ENCODE results near the gene LINGO4.

Gene LINGO4

DNA sequence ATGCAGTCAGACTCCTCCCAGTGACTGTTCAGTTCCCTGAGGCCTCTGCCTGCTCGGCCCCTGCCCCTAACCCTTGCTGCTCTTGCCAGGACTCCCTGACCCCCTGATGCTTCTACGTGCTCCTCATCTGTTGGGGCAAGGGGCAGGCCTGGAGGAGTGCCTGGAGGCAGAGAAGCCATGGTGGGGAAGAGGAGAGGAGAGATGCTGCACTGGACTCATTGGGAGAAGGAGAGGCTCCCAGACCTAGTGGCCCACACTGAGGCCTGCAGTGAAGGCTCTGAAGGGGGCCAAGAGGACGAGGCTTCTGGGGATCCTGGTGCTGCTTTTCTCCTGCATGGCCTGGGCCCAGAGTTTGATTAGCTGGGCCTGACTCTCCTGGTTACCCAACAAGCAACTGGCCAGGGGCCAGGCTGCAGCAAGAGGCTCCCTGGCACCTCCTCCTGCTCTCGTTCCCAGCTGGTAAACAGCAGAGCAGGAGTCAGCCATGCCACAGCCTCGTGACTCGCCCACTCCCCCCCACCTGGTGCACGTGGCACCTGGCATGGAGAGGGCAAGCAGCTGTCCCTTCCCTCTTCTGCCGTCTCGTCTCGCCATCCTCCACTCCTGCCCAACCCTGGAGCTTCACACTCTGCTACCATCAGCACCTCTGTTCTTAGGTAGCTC, 27.2 kb upstream of the LINGO4 start:
- no peak for DNase-seq

DNA sequence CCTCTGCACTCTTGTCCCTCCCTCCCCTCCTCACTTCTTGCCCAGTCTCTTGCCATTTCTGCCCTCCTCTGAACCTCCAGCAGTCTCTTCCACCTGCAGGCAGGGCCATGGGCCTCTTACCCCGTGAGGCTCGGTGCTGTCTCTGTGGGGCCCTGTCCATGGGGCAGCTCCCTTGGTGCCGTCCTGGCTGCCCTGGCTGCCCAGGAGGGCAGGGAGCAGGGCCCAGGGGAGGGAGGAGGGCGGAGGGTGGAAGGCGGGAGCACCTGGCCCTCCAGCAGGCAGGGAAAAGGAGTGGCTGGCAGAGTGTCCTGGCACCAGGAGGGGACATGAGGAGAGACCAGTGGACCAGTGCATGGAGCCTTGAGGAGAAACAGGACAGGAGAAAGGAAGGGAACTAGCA, 26.4 kb upstream of the LINGO4 start, which contains the start of gene RORC:
Gene RORC (minus strand): TSS at position 198 of the 400 bp plus-strand sequence. CDS start 38 bp downstream, at position 160.
- no peak for DNase-seq

DNA sequence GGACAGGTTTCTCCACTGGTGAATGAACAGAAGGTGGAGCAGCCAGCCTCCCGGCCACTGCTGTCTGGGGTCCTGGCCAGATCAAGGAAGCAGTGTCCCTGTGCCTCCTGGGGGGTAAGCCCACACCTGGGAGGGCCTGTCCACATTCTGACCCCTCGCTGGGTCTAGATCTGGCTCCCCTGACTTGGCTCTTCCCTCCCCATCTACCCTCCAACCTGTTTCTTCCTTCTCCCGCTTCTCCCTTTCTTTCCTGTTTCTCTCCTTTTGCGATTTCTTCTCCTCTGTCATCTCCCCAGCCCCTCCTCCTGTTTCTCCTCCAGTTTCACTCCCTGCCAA, 26.0 kb upstream of the LINGO4 start:
- no peak for DNase-seq

DNA sequence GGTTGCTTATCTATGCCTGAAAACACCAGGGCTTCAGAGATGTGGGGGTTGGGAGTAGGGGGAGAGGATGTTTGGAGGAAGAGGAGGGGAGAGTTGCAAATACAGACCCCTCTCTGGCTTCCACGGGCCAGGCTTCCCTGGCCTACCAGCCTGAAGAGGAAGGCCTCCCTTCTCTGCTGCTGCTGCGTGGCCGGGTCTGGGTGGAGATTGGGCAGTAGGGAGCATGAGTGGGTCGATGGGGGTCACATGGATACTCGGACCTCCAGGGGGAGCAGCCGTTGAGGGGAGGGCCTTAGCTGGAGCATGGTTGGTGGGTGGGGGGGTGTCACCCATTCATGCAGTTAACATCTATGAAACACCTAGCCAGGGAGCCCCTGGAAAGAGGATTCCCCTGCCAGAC, 24.8 kb upstream of the LINGO4 start:
- no peak for DNase-seq

DNA sequence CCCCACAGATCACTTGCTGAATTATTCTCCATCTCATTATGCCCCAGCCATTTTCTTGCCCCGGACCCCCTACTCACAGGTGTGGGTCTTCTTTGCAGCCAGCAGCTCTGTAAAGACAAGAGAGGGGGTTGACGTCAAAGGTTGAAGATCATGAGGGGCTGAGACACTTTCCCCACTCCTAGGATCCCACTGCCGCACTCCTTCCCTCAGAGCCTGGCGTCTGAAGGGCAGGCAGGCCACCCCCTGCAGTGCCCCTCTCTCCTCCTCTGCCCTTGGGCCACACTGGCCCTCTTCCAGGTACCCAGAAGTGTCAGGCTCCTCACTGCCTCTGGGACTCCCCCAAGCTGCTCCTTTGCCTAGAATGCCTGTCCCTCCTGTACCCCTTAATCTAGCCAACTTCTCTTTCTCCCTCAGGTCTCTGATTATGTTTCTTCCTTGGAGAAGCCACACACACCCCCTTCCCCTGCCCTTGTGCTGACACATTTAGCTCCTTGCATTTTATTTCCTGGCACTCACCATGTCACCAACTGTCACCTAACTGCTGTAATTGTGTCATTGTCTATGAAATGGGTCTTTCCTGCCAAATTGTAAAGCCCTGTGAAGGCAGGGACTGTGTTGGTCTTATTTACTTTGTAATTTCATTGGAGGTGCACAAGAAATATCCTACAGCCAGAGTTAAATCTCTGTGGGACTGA, 24.3 kb upstream of the LINGO4 start:
- DNase-seq, result no peak

DNA sequence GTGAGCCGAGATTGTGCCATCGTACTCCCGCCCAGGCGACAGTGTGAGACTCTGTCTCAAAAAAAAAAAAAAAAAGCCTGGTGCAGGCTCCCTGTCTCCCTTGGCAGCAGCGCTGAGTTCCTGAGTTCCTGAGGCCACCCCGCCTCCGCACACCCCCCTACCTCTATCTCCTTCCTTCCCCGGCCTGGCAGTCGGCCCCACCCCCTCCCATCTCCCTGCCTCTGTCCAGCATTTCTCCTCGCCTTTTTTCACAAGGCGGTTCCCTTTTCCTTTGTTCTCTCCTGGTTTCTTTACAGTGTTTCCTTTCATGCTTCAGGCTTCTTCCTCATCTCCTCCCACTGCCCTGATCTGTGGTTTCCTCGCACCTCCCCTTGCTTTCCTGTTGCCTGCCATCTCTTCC, 23.7 kb upstream of the LINGO4 start:
- DNase-seq, result no peak

DNA sequence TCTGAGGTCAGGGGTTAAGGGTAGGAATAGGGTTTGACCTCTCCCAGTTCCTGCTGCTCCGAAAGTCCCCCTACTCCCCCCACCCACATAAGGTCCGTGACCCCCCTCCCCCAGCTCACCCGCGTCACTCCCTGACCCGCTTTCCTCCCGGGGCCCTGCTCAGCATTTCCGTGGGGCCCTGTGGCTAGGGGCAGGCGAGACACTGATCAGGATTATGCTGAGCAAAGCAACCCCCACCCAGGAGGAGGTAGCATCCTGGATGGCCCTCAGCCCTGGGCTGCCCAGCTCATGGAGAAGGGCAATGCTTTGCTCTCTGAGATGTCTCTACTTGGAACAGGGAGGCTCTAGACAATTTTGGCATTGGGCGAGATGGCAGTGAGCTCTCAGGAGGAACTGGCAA, 22.6 kb upstream of the LINGO4 start:
- no peak for DNase-seq

DNA sequence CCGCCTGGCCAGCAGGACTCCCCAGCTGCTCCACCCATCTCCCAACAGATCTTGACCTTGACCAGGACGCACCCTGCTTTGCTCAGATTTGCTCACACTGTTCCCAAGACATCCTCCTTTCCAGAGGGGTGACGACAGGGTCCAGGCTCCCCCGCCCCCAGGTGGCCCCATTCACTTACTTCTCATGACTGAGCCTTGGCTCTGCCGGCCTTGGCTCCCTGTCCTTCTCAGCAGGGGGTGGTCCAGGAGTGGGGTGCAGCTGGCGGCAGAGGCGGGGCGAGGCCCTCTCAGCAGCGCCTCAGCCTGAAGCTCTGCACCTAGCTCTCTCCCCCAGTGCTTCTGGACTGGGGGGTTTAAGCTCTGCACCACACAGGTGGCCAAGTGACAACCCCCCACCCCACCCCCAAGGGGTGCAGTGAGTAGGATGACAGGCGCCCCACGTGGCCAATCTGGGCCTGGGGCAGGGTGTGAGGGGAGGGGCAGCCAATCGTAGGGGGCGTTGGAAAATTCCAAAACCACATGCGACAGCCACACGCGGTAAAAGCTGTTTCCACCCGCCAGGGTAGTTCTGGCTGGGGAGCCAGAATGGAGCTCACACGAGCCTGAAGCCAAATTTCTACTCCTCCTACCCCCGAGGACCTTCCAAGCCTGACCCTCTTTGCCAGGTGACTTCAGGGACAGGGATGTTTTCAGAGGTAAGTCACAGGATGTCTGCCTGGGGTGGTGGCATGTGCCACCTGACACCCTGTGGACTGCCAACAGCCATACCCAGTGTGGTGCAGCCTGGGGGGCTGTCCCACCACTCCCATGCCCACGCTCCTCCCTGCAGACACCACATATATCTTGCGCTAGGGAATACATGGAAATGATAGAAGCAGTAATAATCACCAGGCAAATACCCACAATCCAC, 20.8 kb upstream of the LINGO4 start:
- DNase-seq, result peak; percentile 52

DNA sequence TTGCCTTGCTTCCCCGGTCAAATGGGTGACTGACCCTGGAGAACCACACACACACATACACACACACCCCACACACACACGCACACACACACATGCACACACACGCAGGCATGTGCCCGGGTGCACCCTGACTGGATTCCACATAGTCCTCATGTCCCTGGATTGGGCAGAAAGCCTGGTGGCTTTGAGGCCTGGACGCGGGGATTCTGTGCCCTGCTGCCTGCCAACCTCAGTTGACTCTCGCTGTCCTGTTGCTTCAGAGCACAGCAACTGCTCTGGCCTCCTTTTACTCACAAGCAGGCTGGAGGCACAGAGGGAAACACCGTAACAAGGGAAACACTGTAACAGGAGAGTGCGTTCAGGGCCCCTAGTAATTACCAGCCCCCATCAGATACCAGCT, 20.0 kb upstream of the LINGO4 start:
- no peak for DNase-seq

DNA sequence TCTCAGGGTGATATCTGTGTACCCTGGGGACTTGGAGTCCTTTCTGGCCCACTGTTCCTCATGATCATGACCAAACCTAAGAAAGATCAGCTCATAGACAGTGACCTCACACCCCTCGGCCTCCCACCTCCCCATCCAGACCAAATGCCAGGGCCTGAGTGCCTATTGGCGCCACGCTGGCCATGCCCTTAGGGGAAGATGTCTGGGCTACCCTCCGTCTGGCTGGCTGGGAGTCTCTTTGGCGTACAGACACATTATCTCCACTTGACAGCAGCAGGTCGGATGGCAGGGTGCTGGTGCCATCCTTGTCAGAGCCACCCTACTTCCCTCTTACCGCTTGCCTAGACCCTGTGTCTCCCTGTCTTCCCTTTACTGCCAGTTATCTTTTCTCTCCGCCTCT, 18.0 kb upstream of the LINGO4 start:
- no peak for DNase-seq

DNA sequence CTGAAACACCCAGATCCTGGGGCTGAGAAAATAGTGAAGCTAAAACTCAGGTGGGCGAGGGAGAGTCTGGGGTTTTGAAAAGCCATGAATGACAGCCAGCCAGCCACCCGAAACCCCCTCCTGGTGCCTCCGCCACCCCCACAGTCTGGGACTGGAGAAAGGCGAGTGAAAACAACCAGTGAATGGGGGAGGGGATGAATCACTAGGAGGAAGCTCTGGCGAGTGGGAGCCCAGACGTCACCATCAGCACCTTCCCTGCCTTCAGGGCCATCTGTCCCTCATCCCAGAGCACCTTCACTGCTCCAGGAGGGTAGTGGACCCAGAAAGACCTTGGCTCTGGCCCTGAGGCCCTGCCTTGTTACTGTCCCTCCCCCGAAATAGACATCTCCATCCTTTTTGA, 17.2 kb upstream of the LINGO4 start:
- peak; percentile 79 for DNase-seq

DNA sequence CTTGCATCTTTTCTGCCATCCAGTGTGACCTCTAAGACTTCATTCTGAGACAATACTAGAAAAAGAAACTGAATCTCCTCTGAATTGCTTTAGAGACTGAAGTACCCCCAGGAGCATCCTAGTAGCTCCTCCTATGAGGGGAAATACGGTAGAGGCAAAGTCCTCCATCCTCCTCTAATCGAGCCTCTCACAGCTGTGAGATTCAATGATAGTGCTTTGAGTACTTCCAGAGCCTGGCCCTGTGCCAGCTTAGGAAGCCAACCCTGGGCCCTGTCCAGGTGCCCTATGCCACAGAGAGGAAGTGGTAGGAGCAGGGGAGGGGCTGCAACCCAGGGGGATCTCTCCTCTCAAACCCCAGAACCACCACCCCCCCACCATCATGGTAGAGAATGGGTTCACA, 15.7 kb upstream of the LINGO4 start:
- DNase-seq, result no peak

DNA sequence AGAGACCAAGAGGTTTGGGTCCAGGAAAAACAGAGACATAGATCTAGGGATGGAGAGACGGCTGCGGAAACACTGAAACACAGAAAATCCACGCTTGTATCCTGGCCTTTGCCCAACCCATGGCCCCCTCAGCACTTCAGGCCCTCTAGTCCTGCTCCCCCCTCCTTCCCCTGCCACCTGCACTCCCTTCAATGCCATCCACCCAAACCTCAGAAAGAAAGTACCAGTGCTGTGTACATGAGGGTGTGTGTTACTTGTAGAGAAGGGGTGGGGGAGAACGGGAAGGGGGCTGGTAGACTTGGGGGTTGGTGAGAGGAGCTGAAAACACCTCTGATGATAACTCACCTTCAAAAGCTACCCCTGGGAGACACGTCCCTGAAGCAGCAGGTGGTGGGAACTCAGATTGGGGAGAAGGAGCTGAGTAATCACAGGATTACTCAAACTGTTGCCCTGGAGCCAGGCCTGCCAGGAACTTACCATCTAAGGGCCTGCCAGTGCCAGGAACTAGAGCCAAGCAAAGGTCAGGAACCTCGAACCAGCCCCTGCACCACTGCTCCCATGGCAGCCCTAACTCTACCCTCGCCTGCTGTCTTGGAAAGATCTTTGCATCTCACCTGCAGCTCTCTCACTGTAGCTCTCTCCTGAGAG, 14.9 kb upstream of the LINGO4 start:
- DNase-seq, result peak; percentile 68

DNA sequence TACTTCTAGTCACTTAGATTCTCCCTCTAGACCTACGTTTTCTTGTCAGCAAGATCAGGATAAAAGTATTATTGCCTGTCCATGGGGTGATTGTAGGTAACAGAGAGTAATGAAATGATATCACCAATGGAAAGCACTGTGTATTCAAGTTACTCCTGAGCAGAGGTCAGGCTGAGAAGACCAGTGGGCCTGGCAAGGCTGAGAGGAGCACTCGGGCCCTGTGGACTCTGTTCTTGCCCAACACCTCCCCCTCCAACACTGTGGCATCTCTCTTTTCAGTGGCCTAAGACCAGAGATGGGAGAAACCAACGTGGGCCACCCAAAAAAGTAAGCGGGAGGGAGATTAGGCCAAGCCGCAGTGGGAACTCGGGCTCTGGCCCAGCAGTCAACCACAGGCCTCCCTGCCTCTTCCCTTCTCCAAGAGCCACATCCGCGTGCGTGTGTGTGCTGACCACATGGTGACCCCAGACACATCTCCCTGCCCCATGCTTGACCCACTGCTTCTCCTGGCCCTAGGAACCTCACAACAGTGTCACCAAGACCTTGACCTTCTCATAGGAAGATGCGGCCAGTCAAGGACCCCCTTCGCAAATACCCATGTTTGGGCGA, 14.1 kb upstream of the LINGO4 start:
- DNase-seq, result no peak

DNA sequence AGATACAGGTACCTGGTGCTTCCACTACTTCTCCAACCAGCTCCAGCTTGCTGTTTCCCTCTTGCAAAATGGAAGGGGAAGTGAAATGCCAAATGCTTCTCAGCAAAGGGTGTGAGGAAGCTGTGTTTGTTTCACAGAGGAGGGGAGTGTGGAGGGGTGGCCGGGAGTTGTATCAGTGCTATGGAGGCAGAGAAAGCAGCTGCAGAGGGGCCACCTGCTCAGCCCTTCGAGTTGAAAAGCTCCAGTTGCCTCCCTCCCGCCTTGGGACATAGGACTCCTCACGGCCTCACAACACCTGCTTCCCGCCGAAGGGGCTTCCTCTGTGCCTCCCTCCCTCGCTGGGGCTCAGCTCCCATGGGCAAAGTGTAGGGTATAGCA, 12.1 kb upstream of the LINGO4 start:
- DNase-seq, result no peak

DNA sequence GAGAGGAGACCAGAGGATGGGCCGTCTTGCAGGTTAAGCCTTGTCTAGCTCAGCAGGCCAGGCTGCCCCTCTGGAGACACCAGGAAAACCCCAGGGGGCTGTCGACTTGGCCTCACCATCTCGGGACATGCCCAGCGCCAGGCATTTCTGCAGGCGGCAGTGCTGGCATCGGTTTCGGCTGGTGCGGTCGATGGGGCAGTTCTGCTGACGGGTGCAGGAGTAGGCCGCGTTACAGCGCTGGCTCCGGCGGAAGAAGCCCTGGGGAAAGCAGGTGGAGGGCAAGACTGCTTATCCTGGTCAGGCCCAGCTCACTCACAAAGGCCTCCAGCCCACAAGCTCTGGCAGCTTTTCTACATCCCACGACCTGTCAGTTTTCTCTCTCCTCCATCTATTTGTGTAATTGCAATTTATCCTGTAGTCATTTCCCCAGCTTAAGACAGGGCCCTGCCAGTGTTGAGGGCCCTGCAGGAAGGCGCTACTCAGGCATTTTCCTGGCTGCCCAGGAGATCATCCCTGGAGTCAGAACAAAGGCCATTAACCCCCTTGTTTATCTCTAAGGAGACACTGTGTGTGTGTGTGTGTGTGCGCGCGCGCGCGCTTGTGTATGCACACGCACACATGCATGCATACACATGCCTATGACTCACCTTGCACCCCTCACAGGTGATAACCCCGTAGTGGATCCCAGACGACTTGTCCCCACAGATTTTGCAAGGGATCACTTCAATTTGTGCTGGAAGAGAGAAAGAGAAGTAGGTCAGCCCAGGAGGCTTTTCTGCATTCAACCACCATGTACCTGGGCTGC, 11.5 kb upstream of the LINGO4 start:
- no peak for DNase-seq

DNA sequence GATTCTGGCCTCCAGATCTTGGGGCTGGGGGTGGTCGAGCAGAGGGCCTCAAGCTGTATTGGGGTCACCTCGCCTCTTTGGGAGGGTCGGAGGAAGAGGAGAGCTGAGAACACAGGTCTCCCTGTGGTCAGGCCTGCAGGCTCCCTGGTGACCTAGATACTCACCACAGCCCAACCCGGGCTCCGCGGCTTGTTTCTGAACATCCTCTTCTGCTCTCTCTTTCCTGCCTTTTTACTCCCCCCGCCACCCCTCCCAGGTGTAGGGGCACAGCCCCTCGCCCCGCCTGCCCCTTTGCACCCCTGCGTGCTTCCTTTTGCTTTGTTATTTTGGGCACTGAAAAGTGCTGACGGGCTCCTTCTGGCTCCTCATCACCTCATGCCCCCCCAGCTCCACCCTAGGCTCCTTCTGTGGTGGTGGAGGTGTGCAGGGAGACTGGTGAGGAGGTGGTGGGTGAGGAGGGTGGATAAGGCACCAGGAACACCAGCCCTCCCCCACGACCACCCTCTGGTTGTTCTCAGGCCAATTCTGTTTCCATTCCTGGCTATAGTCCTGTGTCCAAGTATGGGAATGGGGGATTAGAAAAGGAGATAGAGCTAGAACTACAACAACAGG, 10.6 kb upstream of the LINGO4 start:
- DNase-seq, result no peak

DNA sequence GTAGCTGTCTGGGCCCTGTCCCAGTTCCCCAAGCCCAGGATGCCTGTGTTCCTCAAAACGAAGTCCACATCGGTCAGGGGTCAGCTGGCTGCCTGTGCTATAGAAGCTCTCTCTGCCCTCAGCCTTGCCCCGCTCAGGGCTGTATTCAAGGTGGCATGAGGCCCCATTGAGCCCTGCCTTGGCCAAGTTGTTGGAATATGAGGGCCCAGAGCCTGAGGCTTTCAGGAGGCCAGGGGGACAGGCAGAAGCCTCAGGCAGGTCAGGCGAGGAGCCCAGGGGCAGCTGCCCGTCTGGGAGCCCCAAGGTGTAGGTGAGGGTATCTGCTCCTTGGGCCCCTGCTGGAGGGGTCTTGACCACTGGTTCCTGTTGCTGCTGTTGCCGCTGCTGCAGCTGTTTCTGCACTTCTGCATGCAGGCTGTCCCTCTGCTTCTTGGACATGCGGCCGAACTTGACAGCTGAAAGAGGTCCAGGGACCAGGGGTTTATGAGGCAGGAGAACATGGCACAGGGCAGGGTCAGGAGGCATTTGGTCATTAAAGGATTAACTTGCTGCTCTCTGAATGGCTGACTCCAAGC, 9.8 kb upstream of the LINGO4 start:
- DNase-seq, result no peak

DNA sequence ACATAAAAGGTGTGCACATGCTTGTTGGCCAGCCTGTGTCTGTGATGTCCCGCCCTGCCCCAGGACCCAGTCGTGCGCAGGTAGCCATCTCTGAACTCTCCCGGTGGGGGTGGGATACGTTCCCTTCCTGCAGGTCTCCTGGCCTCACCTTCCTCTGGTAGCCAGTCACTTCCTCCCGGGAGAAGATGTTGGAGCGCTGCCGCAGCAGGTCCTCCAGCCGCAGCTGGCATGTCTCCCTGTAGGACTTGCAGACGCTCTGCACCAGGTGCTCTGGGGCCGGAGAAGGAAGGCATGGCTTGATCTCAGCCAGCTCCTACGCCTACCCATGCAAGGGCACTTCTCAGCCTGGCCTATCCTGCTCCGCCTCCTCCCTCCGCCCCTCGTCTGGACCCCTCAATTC, 9.2 kb upstream of the LINGO4 start:
- no peak for DNase-seq

DNA sequence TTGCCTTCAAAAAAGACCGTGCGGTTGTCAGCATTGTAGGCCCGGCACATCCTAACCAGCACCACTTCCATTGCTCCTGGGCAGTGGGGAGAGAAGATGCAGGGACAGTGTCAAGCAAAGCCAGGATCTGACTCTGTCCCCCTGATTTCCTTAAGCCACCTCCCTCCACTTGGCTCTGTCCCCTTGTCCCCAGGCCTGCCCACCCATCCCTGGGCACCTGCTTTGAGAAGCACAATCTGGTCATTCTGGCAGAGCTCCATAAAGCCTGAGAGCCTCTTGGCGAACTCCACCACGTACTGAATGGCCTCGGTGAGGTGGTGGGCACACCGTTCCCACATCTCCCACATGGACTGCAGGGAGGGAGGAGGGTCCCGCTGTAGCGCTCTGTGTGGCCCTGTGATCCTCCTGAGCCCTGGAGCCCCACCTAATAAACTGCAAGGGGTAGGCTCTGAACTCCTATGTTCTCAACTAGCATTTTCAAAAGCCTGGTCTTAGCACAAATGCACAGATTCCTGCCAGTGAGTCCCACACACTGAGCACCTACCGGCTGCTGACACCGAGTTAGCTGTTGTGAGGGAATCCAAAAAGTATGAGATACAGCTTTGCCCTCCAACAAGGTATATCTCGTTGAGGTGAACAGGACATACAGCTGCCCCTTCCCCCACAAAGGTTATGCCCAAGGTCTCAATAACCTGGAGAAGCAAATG, 8.2 kb upstream of the LINGO4 start:
- DNase-seq, result no peak

DNA sequence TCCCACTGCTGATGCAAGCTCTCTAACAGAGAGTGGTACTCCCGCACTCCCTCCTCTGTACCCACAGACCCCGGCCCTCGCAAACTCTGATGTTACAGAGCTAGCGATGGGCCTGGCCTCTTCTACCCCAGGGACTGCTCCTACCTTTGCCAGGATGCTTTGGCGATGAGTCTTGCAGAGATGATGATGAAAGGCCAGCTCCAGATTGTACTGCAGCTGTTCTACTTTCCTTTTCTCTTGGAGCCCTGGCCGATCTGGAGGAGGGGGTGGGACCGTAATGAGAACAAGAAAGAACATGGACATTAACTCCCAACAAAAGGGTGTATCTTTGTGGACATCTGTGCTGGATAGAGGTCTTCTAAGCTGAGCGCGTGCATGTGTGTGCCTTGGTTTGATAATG, 6.0 kb upstream of the LINGO4 start:
- DNase-seq, result no peak

Data from activated CD4-positive, alpha-beta T cell treated with anti-CD3 and anti-CD28 coated beads for 48 hours (primary cell).